HG03103 (cell line): ENCODE measurements around the gene JADE2.

Experiments used
- ATAC-seq: cut with Tn5 transposase; IDR thresholded peaks from one replicate; pipeline ENCODE4 v1.9.1; 2021; ENCODE audit warnings: low read depth; ENCODE audit not compliant: unreplicated experiment

JADE2 gene

DNA sequence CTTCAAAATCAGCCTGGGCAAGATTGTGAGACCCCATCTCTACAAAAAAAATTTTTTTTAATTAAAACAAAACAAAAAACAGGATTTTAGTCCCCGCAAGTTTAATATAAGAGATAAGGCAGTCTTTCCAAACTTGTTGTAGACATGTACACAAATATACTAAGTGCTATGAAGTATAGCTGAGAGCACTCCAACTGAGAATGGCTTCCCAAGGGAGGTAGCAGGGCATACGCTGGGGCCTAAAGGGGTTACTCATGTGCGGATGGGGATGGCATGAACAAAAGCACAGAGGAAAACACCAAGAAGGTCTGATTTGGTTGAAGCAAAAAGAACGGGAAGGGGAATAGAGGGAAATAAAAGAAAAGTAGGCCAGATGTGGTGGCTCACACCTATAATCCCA is 86.0 kb downstream of the JADE2 start:
- no peak for ATAC-seq

DNA sequence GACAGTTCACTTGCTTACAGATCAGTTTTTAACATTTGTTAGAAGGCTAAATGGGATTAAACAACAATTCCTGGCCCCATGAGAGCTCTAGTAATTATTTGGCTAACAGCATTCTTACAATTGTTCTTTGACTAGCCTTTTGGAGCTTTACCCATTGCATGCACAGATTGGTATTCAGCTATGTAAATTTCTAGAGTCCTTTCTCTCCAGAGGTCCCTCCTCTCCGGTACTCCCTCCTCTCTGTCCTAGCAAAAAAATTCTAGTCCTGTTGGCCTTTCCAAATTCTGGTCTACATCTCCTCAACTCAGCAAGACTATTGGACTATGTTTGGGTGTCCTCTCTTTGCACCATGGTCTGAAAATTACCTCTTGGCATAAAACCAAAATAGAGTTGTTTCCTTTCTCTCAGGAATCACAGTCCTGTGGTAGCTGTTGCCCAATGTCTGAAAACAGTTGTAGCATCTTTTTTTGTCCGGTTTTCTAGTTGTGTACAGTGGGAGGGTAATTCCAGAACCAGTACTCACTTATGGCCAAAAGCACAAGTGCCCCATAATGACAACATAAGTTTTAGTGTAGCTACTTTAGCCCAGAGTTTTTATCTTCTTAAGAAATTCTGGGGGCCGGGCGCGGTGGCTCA is 89.1 kb downstream of the JADE2 start:
- ATAC-seq: no peak

DNA sequence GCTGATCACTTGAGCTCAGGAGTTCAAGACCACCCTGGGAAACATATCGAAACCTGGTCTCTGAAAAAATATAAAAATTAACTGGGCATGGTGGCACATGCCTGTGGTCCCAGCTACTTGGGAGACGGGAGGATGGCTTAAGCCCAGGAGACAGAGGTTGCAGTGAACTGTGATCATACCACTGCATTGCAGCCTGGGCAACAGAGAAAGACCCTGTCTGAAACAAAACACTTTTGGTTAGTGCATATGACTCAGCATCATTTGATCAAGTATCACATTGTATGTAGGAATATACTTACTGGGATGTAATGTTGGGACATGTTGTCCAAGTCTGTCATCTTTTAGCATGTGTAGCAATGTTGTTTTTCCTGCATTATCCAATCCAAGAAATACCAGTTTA is 95.2 kb downstream of the JADE2 start:
- ATAC-seq: no peak

DNA sequence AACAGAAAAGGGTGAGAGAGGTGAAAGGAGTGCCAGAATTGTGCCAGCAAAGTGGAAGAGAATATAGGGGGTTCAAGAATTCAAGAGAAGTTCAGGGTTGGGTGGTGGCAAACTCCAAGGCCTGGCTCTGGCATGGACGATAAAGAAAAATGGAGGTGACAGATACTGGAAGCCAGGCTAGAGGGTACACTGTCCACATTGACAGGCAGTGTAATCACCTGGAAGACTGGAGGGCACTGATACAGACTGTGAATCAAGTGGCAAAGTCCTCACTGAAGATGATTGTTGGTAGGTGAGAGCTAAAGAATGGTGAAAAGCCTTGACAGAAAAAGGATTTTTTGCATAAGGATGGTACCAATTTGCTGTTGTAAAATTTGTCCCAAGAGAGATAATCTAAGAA is 100.1 kb downstream of the JADE2 start:
- no peak for ATAC-seq

DNA sequence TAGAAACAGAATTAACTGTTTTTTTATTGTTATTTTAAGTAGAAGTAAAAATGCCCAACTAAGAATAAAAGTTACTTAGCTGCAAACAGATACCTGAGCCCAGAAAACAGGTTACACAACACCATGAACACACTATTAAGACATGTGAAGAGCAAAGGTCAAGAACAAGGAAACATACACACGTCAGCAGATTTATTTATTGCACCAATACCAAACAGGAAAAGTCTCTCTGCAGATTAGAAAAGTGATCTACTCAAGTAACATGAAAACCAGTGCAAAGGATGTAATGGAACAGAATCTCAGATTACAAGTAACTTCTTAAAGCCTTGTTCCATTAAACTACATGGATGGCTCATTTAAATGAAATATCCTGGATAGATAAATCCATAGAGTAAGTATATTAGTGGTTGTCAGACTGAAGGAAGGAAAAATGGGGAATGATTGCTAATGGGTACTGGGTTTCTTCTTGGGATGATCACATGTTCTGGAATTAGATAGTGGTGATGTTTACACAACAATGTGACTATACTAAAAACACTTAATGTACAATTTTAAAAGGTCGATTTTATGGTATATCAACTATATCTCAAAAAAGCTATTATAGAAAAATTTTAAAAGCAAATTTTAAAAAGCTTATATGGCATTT is 101.0 kb downstream of the JADE2 start:
- ATAC-seq: no peak
